HG03280 (cell line): ENCODE data around the gene ADCY4.
A peak's percentile ranks its signal among the peaks of the same experiment; 100 is the strongest.

ENCODE experiments used
- ATAC-seq: cut with Tn5 transposase; IDR thresholded peaks from one replicate; pipeline ENCODE4 v1.9.1; 2021; ENCODE audit warnings: mild to moderate bottlenecking, moderate library complexity; ENCODE audit not compliant: unreplicated experiment

ADCY4 gene

GRCh38 chr14:24279301-24280186 lies 55.3 kb downstream of the ADCY4 start:
- no peak for ATAC-seq

GRCh38 chr14:24278424-24278823 lies 56.4 kb downstream of the ADCY4 start:
- ATAC-seq: no peak

- ATAC-seq: no peak
These were observed 57.1 kb downstream of the ADCY4 start for GRCh38 chr14:24277606-24278321.

GRCh38 chr14:24277071-24277470 lies 57.8 kb downstream of the ADCY4 start:
- no peak for ATAC-seq

- no peak for ATAC-seq
These were observed 60.7 kb downstream of the ADCY4 start for GRCh38 chr14:24274101-24274543.

GRCh38 chr14:24273422-24273998 lies 61.4 kb downstream of the ADCY4 start:
- ATAC-seq: no peak

GRCh38 chr14:24272467-24272866 lies 62.4 kb downstream of the ADCY4 start:
- ATAC-seq: no peak

- no peak for ATAC-seq
These were observed 63.0 kb downstream of the ADCY4 start for GRCh38 chr14:24271834-24272263.

GRCh38 chr14:24271134-24271833 lies 63.6 kb downstream of the ADCY4 start, which contains the start of gene RABGGTA:
RABGGTA (minus strand) TSS chr14:24271597; CDS start chr14:24271115, 482 bp downstream.
- ATAC-seq: peak; percentile 88

- ATAC-seq: no peak
These were observed 64.2 kb downstream of the ADCY4 start for GRCh38 chr14:24270537-24271133.

GRCh38 chr14:24269910-24270536 lies 64.8 kb downstream of the ADCY4 start:
- ATAC-seq: no peak

GRCh38 chr14:24269368-24269767 lies 65.5 kb downstream of the ADCY4 start:
- no peak for ATAC-seq
